ENCODE measurements around the gene TOX2.

TOX2 gene

GRCh38 chr20:43963233-43963632 lies 48.6 kb downstream of the TOX2 start:
- Mint-ChIP-seq H3K4me3 (no peak overlapping the region), H3K9me3 (peaks cover 2% of the 10 kb centered on the region), H3K27ac (no peak overlapping the region), H3K27me3 (ENCODE audit: low read depth) (peaks cover 29% of the 10 kb centered on the region), H3K4me1 (ENCODE audit: low read depth) (peaks cover 24% of the 10 kb centered on the region), H3K36me3 (ENCODE audit: low read depth) (peaks cover 3% of the 10 kb centered on the region)
- DNase-seq (ENCODE audit: low spot score), result no peak

GRCh38 chr20:43963872-43964791 lies 49.5 kb downstream of the TOX2 start:
- no peak overlapping the region for H3K27ac Mint-ChIP-seq
- H3K27me3 Mint-ChIP-seq (ENCODE audit: low read depth), result peaks cover 31% of the 10 kb centered on the region
- H3K4me1 Mint-ChIP-seq (ENCODE audit: low read depth), result peaks cover 25% of the 10 kb centered on the region
- H3K9me3 Mint-ChIP-seq, result no peaks in the 10 kb centered on the region
- H3K36me3 Mint-ChIP-seq (ENCODE audit: low read depth), result no peaks in the 10 kb centered on the region
- no peak for DNase-seq (ENCODE audit: low spot score)
- no peak overlapping the region for H3K4me3 Mint-ChIP-seq

GRCh38 chr20:43968341-43969000 lies 53.8 kb downstream of the TOX2 start:
- no peak overlapping the region for H3K27ac Mint-ChIP-seq
- H3K9me3 Mint-ChIP-seq, result no peaks in the 10 kb centered on the region
- DNase-seq (ENCODE audit: low spot score), result no peak
- H3K36me3 Mint-ChIP-seq (ENCODE audit: low read depth), result no peaks in the 10 kb centered on the region
- H3K4me3 Mint-ChIP-seq, result no peak overlapping the region
- peaks cover 12% of the 10 kb centered on the region for H3K27me3 Mint-ChIP-seq (ENCODE audit: low read depth)
- H3K4me1 Mint-ChIP-seq (ENCODE audit: low read depth), result peaks cover 24% of the 10 kb centered on the region

GRCh38 chr20:43969028-43969447 lies 54.4 kb downstream of the TOX2 start:
- Mint-ChIP-seq H3K27ac (no peak overlapping the region), H3K4me1 (ENCODE audit: low read depth) (peaks cover 22% of the 10 kb centered on the region), H3K4me3 (no peak overlapping the region), H3K36me3 (ENCODE audit: low read depth) (no peaks in the 10 kb centered on the region), H3K9me3 (no peaks in the 10 kb centered on the region), H3K27me3 (ENCODE audit: low read depth) (peaks cover 12% of the 10 kb centered on the region)
- no peak for DNase-seq (ENCODE audit: low spot score)

GRCh38 chr20:43969501-43970182 lies 55.0 kb downstream of the TOX2 start:
- Mint-ChIP-seq H3K4me1 (ENCODE audit: low read depth) (peaks cover 17% of the 10 kb centered on the region), H3K27me3 (ENCODE audit: low read depth) (peaks cover 9% of the 10 kb centered on the region)

GRCh38 chr20:43971267-43971666 lies 56.6 kb downstream of the TOX2 start:
- H3K27me3 Mint-ChIP-seq (ENCODE audit: low read depth), result peaks cover 3% of the 10 kb centered on the region
- peaks cover 9% of the 10 kb centered on the region for H3K36me3 Mint-ChIP-seq (ENCODE audit: low read depth)
- DNase-seq (ENCODE audit: low spot score), result no peak
- no peak overlapping the region for H3K4me3 Mint-ChIP-seq
- no peak overlapping the region for H3K27ac Mint-ChIP-seq
- peaks cover 19% of the 10 kb centered on the region for H3K4me1 Mint-ChIP-seq (ENCODE audit: low read depth)
- no peaks in the 10 kb centered on the region for H3K9me3 Mint-ChIP-seq

More at GRCh38 chr20:43969501-43970182, 55.0 kb downstream of the TOX2 start:
- DNase-seq (ENCODE audit: low spot score), result no peak
- Mint-ChIP-seq H3K4me3 (no peak overlapping the region), H3K27ac (no peak overlapping the region), H3K36me3 (ENCODE audit: low read depth) (no peaks in the 10 kb centered on the region), H3K9me3 (no peaks in the 10 kb centered on the region)

GRCh38 chr20:43972051-43972450 lies 57.4 kb downstream of the TOX2 start:
- H3K27ac Mint-ChIP-seq, result no peak overlapping the region
- H3K9me3 Mint-ChIP-seq, result peaks cover 4% of the 10 kb centered on the region
- H3K27me3 Mint-ChIP-seq (ENCODE audit: low read depth), result peaks cover 3% of the 10 kb centered on the region
- no peak for DNase-seq (ENCODE audit: low spot score)
- H3K4me1 Mint-ChIP-seq (ENCODE audit: low read depth), result peaks cover 19% of the 10 kb centered on the region
- H3K4me3 Mint-ChIP-seq, result no peak overlapping the region
- peaks cover 10% of the 10 kb centered on the region for H3K36me3 Mint-ChIP-seq (ENCODE audit: low read depth)

- Mint-ChIP-seq H3K9me3 (peaks cover 4% of the 10 kb centered on the region), H3K4me1 (ENCODE audit: low read depth) (peaks cover 19% of the 10 kb centered on the region), H3K36me3 (ENCODE audit: low read depth) (peaks cover 10% of the 10 kb centered on the region), H3K4me3 (no peak overlapping the region), H3K27ac (no peak overlapping the region), H3K27me3 (ENCODE audit: low read depth) (peaks cover 3% of the 10 kb centered on the region)
- no peak for DNase-seq (ENCODE audit: low spot score)
Observed at GRCh38 chr20:43972692-43973091, 58.0 kb downstream of the TOX2 start.

- H3K27ac Mint-ChIP-seq, result no peak overlapping the region
- H3K27me3 Mint-ChIP-seq (ENCODE audit: low read depth), result peaks cover 3% of the 10 kb centered on the region
- H3K9me3 Mint-ChIP-seq, result peaks cover 4% of the 10 kb centered on the region
- peaks cover 10% of the 10 kb centered on the region for H3K36me3 Mint-ChIP-seq (ENCODE audit: low read depth)
- peaks cover 19% of the 10 kb centered on the region for H3K4me1 Mint-ChIP-seq (ENCODE audit: low read depth)
- no peak for DNase-seq (ENCODE audit: low spot score)
- no peak overlapping the region for H3K4me3 Mint-ChIP-seq
Observed at GRCh38 chr20:43973231-43973630, 58.6 kb downstream of the TOX2 start.

GRCh38 chr20:43973671-43974450 lies 59.2 kb downstream of the TOX2 start:
- Mint-ChIP-seq H3K36me3 (ENCODE audit: low read depth) (peaks cover 10% of the 10 kb centered on the region), H3K4me3 (no peak overlapping the region), H3K4me1 (ENCODE audit: low read depth) (peaks cover 16% of the 10 kb centered on the region), H3K27me3 (ENCODE audit: low read depth) (peaks cover 6% of the 10 kb centered on the region), H3K27ac (no peak overlapping the region), H3K9me3 (peaks cover 4% of the 10 kb centered on the region)
- DNase-seq (ENCODE audit: low spot score), result no peak

GRCh38 chr20:43974695-43975094 lies 60.0 kb downstream of the TOX2 start:
- peaks cover 12% of the 10 kb centered on the region for H3K4me1 Mint-ChIP-seq (ENCODE audit: low read depth)
- H3K36me3 Mint-ChIP-seq (ENCODE audit: low read depth), result peaks cover 10% of the 10 kb centered on the region
- H3K27ac Mint-ChIP-seq, result no peak overlapping the region
- H3K4me3 Mint-ChIP-seq, result no peak overlapping the region
- H3K27me3 Mint-ChIP-seq (ENCODE audit: low read depth), result peaks cover 10% of the 10 kb centered on the region
- DNase-seq (ENCODE audit: low spot score), result no peak
- H3K9me3 Mint-ChIP-seq, result peaks cover 4% of the 10 kb centered on the region

GRCh38 chr20:43975096-43975768 lies 60.6 kb downstream of the TOX2 start:
- no peak for DNase-seq (ENCODE audit: low spot score)
- Mint-ChIP-seq H3K4me3 (no peak overlapping the region), H3K27me3 (ENCODE audit: low read depth) (peaks cover 14% of the 10 kb centered on the region), H3K36me3 (ENCODE audit: low read depth) (peaks cover 13% of the 10 kb centered on the region), H3K4me1 (ENCODE audit: low read depth) (peaks cover 12% of the 10 kb centered on the region), H3K9me3 (peaks cover 4% of the 10 kb centered on the region), H3K27ac (no peak overlapping the region)

GRCh38 chr20:43976547-43976946 lies 61.9 kb downstream of the TOX2 start:
- no peak overlapping the region for H3K4me3 Mint-ChIP-seq
- H3K27me3 Mint-ChIP-seq (ENCODE audit: low read depth), result peaks cover 14% of the 10 kb centered on the region
- H3K27ac Mint-ChIP-seq, result no peak overlapping the region
- H3K4me1 Mint-ChIP-seq (ENCODE audit: low read depth), result peaks cover 9% of the 10 kb centered on the region
- peaks cover 13% of the 10 kb centered on the region for H3K36me3 Mint-ChIP-seq (ENCODE audit: low read depth)
- H3K9me3 Mint-ChIP-seq, result peaks cover 4% of the 10 kb centered on the region
- DNase-seq (ENCODE audit: low spot score), result no peak
